GM19240 (cell line): ENCODE measurements around the gene GRIN2A.

Source experiments
- DNase-seq: peaks from one replicate; pipeline ENCODE4 v3.0.0; 2011; ENCODE audit warnings: low spot score; ENCODE audit not compliant: insufficient read length

The GRIN2A gene

DNA sequence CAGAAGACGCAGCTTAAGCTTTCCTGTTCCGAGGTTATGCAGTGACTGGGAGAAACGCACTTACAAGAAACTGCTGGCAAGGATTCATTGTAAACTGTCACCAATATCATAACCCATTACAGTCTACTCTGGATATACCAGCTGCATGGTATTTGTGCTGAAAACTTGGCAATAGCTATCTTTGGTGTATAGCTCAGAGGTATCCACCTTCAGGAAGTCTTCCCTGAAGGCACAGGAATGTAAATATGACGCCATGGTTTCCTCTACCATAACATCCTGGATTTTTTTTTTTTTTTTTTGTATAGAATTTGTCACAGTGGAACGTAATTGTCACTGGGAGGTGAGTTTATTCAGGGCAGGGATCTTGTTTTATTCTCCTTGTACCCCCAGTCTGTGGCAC lies 406.2 kb downstream of the GRIN2A start:
- no peak for DNase-seq

DNA sequence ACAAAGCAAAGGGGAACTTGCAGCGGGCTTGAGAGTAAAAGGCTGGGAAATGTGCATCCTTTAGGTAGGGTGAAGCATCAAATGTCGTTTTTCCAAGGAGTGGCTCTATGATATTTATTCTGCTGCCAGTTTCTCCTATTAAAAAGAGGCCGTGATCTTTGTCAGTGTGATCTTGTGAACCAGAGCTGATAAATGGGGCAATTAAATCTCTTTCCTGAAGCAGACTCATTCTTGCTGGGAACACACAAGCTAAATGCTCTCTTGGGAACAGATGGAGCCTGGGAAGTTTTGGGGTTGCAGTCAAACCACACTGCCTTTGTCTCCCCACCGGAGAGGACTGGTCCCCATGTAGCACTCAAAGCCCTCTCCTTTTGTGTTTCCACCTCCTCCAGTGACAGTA lies 408.9 kb downstream of the GRIN2A start:
- no peak for DNase-seq

DNA sequence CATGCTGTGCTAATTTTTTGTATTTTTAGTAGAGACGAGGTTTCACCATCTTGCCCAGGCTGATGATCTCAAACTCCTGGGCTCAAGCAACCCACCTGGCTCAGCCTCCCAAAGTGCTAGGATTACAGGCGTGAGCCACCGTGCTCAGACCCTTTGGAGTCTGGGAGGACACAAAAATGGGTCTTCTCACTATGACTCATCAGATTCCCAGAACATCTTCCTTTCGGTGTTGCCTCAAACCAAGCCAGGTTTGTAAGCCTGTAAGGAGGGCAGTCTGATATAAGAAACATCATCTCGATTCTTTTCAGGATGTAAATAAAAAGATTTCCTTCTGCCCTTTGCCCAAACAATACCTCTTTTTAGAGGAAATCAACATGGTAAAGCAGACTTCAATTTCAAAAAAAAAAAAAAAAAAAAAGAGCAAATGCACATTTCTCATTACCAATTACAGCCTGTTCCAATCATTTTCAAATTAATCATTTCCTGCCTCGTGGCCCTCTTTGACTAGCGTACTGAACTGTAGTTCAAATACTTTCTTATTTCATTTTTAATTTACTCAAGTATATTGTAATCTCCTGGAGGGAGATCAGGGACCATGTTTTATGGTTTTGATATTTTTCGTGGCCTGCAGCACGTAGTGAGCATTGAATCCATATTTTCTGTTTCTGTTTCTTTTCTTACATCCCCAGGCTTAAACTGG lies 409.6 kb downstream of the GRIN2A start:
- DNase-seq: no peak

DNA sequence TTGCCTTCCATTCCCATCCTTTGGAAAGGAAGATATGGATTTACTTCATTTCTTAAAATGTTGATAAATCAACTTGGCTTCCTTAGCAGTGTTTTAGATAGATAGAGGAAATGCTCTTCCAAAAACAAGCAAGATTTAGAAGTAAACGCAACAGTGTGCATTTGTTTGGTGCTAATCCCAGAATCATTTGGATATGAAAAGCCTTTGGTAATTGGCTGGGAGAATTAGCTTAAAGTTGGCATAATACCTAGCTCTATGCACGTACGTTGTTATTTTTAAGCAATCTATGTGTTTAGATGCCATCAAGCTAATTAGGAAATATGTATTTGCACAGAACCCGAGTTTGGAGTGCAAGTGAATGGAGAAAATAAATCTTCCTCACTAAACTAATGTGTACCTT lies 415.3 kb downstream of the GRIN2A start:
- no peak for DNase-seq

DNA sequence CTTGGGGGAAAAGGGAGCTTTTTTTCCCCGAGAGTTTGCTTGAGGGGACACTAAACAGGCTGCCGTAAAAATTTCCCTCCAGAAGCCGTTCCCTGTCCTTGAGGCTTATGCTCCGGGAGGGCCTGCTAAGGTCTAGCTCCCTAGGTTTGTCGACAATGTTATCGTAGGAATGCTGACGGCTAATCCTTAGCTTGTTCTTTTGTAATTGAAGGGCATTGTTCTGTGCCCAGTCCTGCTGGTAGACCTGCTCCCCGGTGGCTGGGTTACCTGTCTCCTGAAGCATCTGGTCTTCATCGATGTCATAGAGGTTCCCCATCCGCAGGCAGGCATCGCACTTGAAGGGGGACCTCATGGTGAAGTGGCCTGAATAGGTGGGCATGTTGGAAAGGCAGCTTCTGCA lies 418.7 kb downstream of the GRIN2A start:
- DNase-seq: no peak

DNA sequence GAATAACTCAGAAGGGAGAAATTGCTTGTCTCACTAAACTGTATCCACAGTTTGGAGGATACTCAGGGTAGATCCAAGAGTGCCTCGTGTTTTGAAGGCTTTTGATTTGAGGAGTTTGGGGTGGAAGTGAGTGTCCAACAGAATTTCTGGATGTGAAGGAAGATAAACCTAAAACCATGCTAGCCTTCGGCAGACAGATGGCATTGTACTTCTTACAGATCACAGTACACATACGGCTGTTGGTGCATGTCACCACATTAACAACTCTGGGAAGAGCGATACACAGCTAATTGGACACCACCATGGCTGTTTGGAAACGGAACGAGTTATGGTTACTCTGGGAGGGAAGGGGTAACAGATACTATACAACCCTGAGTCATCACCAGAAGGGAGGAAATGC lies 420.4 kb downstream of the GRIN2A start:
- DNase-seq: no peak

DNA sequence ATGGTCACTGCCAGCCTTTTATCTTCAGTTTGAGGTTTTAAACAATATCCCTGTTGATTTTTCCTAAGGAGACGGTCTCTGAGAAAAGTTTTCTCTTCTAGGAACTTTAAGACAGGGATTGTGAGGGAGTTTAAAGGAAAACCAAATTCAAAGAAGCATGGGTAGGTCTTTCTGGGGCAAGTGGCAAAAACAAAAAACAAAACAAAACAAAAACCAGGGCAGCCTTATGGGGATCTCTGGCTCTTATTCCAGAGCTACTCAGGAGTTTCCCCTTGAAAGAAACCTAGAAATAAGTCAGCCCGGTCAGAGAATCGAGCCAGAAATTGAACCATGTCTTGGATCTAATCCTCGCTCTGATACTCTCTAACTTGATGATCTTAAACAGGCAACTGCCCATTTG lies 424.5 kb downstream of the GRIN2A start:
- no peak for DNase-seq

DNA sequence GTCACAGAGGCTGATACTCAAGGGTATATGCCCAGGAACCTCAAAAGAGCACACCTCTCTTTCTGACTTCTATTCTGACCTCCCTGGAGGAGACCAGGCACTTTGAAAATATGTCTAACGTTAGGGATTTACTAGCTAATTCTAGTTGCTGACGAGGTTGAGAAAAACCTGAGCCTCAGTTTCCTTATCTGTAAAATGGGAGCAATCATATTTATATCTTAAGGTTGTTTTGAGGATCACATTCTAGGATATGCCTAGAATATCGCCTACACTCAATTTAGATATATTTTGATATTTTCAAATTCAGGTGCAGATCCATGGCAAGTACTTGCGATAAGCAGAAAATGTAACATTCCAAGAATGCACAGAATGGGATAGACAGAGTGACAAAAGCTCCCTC lies 425.8 kb downstream of the GRIN2A start:
- no peak for DNase-seq

DNA sequence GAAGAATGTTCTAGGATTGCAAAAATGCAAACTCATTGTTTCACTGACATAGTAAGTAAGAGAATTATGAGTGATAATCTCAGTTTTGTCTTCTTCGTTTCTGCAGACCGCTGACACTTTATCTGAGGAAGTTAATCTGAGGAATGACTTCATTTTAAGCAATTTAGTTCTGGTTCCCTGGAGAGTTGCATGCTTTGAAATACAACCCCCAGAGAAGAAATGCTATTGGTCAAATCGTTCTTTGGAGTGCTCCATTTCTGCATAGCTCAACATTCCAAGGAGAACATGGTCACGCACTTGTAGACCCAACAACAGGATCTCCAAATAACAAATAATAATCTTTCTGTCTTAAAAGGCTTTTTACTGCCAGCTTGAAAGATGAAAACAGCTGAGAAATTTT lies 427.1 kb downstream of the GRIN2A start:
- DNase-seq: no peak

DNA sequence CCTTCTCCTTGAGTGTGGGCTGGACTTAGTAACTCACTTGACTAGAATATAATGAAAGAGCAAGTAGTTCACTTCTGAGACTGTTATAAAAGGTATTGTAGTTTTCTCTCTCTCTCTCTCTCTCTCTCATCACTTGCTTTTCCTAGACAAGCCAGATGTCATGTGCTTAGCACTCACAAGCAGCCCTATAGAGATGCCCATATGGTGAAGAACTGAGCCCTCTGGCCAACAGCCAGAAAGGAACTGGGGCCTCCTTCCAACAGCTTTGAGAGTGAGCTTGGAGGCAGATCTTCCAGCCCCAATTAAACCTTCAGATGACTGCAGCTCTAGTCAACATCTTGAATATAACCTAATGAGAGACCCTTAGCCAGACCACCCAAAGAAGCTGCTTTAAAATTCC lies 440.5 kb downstream of the GRIN2A start:
- no peak for DNase-seq

DNA sequence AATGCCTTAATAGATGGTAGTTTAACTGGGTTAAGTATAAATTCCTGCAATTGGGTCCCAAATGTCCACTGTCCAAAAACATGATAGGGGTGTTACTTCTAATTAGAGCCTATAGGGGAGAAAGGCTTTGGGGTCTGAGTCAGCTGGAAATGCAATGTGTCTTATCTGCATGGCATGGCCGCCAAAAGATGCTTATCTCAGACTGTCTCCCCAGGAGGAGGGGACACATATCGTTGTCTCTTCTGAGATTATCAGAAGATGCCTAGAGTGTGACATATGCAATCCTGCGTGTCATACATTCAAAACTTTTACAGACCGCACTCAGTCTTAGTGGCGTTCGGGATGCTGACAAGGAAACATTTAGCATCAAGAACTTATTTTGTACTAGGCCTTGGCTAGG lies 442.9 kb downstream of the GRIN2A start:
- no peak for DNase-seq

DNA sequence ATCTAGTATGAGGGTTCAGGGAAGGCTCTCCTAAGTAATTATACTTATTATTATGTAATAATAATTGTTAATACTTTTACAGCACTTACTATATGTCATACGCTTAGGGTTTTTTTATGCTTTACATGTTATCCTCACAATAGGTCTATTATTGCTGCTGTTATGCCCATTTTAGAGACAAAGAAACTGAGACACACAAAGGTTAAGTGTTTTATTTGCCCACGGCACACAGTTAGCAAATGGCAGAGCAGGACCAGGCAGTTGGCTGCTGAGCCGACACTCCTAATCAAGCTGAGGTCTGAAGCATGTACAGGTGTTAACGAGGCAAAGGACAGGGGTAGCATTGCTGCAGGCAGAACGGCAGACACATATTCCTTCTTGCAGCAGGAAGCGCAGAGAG lies 443.5 kb downstream of the GRIN2A start:
- no peak for DNase-seq

DNA sequence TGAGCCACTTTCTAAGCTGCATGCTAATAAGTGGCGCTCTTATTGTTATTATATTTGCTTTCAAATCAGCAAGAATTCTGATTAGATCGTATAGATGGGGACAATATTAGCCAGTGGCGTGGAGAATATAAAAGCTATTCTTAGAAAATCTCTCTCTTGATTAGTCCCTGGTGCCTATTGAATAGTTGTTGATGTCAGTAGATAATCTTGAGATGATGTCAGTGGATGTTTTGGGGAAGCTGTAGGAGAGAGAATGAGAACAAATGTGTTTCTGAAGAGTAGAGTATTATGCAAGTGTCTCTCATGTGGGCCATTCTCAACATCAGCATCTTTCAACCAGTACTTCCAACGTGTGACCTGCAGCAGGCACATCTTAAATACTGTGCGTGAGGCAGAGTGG lies 445.7 kb downstream of the GRIN2A start:
- no peak for DNase-seq

DNA sequence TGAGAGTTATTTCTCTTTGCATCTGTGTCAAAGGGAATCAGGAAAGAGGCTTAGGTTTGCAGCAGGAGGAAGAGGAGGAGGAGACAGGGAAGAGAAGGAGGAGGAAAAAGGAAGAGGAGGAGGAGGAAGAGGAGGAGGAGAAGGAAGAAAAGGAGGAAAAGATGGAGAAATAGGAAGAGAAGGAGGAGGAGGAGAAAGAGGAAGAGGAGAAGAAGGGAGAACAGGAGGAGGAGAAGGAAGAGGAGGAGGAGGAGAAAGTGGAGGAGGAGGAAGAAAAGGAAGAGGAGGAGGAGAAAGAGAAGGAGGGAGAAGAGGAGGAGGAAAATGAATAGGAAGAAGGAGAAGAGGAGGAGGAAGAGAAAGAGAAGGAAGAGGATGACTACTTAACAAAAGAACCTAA lies 459.1 kb downstream of the GRIN2A start:
- no peak for DNase-seq

DNA sequence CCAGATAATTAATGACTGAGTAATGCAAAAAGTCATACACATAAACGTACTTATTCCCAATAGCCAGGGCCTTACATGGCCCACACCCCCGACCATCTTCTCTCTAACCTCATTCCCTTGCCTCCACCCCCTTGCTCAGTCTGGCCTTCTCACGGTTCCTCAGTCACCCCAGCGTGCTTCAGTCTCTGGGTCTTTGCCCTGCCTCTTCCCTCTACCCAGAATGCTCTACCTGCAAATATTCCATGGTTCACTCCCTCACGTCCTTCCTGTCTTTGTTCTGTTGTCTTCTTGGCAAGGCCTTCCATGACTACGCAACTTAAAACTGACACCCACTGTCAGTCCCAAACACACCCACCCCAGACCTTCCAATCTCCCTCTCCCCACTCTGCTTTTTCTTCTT lies 468.3 kb downstream of the GRIN2A start:
- no peak for DNase-seq

DNA sequence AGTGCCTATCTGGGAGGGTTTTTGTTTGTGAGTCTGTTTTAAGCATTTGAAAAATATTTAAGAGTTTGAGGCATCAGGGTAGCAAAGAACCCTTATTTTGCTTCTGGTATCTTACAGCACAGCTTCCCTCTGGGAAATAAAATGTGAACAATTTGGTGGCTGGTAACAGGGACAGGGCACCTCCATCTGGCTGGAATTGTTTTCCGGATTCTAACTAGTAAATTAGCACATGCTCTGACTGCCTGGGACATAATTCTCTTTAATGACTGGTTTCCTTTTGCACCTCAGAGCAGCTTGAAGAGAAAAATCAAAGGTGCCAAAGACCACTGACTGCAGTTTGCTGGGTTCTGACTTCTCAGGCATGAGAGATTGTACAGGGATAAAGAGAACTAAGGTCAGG lies 469.1 kb downstream of the GRIN2A start:
- DNase-seq: no peak

DNA sequence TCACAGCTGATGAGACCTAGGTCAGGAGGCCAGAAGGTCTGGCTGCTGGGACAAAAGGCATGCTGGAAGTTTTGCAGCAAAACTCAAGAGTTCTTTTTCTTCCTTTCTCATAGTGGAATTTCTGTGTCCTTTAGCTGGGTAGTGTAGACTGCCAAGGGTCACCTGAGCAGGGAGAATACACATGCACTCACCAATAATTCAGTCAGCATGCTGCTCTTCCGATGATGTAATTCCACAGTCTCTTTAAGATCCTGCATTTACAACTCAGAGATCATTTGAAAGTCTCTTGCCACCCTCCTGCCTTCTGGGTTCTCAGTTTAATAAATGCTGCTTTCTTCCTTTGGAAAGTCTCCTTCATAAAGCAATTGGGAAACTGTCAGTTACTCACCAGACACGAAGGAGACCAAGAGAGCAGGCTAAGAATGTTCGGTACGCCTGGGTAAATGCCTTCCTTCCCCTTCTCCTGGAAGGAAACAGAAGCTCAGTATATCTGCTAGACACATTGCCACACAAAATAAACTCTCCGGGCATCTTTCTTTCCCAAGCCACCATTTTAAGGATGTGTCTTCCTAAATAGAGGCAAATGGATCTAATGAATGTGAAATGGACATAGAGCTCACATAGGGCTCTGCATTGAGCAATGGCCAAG lies 473.1 kb downstream of the GRIN2A start:
- DNase-seq: no peak

DNA sequence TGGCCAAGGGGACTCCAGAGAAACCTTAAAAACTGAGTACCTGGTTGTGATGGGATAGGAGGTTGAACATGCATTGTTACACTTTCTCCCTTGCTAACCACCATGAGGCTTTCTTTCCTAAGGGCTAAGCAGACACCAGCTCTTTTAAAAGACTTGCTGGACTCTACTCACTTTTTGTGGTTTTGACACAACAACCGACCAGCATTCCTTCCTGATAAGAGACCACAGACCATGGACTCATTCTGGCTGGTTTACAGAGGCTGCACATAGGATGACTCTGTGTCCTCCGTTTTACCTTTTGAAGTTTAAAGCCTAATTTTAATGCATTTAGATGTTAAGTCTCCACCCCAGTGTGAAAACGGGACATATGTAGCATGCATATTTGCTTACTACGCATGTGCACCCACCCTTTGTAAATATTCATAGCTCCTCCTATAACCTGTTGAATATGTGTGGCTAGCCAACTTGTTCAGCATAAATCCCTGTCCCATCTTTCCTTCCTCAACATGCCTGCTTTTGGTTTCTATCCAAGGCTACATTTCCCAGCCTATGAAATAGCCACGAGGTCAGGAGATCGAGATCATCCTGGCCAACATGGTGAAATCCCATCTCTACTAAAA lies 475.9 kb downstream of the GRIN2A start:
- DNase-seq: no peak

DNA sequence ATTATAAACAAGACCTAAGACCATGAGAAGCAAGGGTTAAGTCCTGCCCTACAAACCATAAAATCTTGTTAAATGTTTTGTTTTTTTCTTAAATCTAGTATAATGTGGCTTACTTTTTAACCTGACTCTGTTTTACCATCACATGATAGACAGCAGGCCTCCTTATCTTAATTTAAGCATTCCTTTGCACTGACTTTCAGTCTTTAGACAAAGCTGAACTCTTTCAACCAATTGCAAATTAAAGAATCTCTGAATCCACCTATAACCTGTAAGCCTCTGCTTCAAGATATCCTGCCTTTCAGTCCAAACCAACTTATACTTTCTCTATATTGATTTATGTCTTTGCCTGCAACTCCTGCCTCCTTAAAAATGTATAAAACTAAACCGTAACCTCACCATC lies 478.5 kb downstream of the GRIN2A start:
- no peak for DNase-seq
